ENCODE measurements around the gene ZNF593OS. TPM values are rescaled to one million over a fixed set of nuclear protein-coding genes. Genes with fewer than 3 reads are reported as not detected.

The ZNF593OS gene
- total and polyA plus RNA-seq, 4 experiments from 2014 or later = 0.53 to 0.78 TPM; not detected in 2

DNA sequence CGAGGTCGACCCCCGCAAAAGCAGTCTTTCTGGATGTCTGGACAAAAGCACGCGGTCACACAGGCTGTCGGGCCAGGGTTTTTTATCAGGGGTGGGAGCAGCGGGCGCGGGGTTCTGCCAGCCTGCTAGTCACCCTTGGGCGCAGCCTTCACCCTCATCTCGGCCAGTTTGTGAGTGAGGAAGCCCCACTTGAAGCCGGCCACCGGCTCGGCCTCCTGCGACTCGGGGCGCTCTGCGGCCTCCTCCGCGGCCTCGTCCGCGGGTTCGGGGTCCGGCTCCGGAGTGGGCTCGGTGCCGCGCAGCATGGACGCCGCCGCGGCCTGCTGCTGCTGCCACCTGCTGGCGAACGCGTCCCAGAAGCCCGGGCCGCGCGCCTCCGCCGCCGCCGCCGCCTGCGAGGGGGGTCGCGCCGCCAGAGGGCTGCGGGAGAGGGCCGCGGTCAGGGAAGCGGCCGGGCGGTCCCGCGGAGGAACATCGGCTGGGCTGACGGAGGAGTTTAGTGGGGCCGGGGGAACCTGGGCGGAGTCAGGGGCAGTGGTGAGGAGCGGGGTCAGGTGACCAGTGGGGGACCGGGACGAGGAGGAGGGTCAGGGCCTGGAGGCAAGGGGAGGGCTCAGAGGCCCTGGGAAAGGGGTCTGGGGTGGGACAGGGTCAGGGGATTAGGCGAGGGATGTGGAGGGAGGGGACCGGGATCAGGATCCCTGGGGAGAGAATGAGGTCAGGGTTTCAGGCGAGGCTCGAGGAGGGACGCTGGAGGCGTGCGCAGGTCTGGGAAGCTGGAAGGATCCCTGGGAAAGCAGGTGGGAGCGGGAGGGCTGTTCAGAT, 7.4 kb downstream of the ZNF593OS start:
- Histone ChIP-seq H3K27me3 (ENCODE audit: insufficient read depth, low read length) (peaks cover 7% of the 10 kb centered on the region), H3K36me3 (ENCODE audit: insufficient read depth, low read length) (no peaks in the 10 kb centered on the region), H3K27ac (ENCODE audit: low read depth, low read length) (no peak overlapping the region), H3K9me3 (ENCODE audit: control insufficient read depth in 1 of 2, low read length in 2 of 2) (no peaks in the 10 kb centered on the region), H3K4me3 (ENCODE audit: low read length in 2 of 2) (peak overlapping the region in 1 of 2 donors; percentile 24), H3K4me1 (ENCODE audit: insufficient read depth, low read length) (peaks cover 18% of the 10 kb centered on the region)
- peak overlapping the region in 1 of 7 donors; percentile 66 for H3K27ac Mint-ChIP-seq
- ChIA-PET CTCF (ENCODE audit: partially characterized antibody) (interaction anchor here (0.7 to 10.3 kb wide), 16 partner anchors 10 to 301 kb away, joined by 3 to 167 read pairs (median 4); partner anchors contain the start of gene CEP85), POLR2A (ENCODE audit: partially characterized antibody) (no interaction called here)
- H3K4me3 Mint-ChIP-seq = peak overlapping the region; percentile 28 to 75 (median 65)
- DNase-seq = peak in 4 of 5 donors; percentile 53 to 67 (median 56)
- intact Hi-C loops (cut with micrococcal nuclease) = loop anchor here (1.0 kb wide), 3 partner anchors 19 to 129 kb away; no protein-coding TSS in a partner anchor
- H3K27me3 Mint-ChIP-seq = peaks cover 5 to 15% of the 10 kb centered on the region in 2 donors
- peaks cover 4 to 18% (median 10%) of the 10 kb centered on the region in 4 donors for H3K4me1 Mint-ChIP-seq
- H3K36me3 Mint-ChIP-seq = no peaks in the 10 kb centered on the region
- no peaks in the 10 kb centered on the region for H3K9me3 Mint-ChIP-seq

DNA sequence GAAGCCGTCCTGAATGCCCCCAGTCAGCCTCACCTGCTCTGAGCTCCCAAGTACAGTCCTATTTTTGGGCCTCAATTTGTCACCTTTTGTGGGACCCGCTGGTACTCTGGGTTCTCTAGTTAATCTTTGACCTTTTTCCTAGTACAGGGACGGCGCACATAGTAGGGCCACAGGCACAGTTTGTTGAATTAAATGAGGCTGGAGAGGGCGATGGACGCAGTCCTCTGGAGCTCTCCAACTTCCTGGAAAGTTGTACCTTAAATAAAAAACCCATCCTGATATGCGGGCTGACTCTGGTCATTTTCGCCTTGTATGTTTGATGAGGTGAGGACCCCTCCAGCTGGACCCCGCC, 8.0 kb downstream of the ZNF593OS start:
- no peak overlapping the region for H3K27ac ChIP-seq (ENCODE audit: low read depth, low read length)
- CTCF ChIA-PET (ENCODE audit: partially characterized antibody) = interaction anchor here (0.7 to 2.2 kb wide), 14 partner anchors 9 to 302 kb away, joined by 3 to 11 read pairs (median 4); partner anchors contain the start of gene CEP85
- H3K4me3 ChIP-seq (ENCODE audit: low read length in 2 of 2) = peak overlapping the region in 1 of 2 donors; percentile 24
- H3K36me3 ChIP-seq (ENCODE audit: insufficient read depth, low read length) = no peaks in the 10 kb centered on the region
- Mint-ChIP-seq H3K4me3 (peak overlapping the region; percentile 26 to 64 (median 42)), H3K27ac (no peak overlapping the region), H3K27me3 (peaks cover 5 to 17% of the 10 kb centered on the region in 2 donors), H3K9me3 (no peaks in the 10 kb centered on the region), H3K4me1 (peaks cover 4 to 15% (median 10%) of the 10 kb centered on the region in 4 donors), H3K36me3 (no peaks in the 10 kb centered on the region)
- intact Hi-C loops (cut with micrococcal nuclease) = loop anchor here (1.0 kb wide), 3 partner anchors 18 to 128 kb away; no protein-coding TSS in a partner anchor
- H3K9me3 ChIP-seq (ENCODE audit: control insufficient read depth in 1 of 2, low read length in 2 of 2) = no peaks in the 10 kb centered on the region
- POLR2A ChIA-PET (ENCODE audit: partially characterized antibody) = no interaction called here
- H3K27me3 ChIP-seq (ENCODE audit: insufficient read depth, low read length) = peaks cover 7% of the 10 kb centered on the region
- H3K4me1 ChIP-seq (ENCODE audit: insufficient read depth, low read length) = peaks cover 16% of the 10 kb centered on the region
- no peak for DNase-seq

DNA sequence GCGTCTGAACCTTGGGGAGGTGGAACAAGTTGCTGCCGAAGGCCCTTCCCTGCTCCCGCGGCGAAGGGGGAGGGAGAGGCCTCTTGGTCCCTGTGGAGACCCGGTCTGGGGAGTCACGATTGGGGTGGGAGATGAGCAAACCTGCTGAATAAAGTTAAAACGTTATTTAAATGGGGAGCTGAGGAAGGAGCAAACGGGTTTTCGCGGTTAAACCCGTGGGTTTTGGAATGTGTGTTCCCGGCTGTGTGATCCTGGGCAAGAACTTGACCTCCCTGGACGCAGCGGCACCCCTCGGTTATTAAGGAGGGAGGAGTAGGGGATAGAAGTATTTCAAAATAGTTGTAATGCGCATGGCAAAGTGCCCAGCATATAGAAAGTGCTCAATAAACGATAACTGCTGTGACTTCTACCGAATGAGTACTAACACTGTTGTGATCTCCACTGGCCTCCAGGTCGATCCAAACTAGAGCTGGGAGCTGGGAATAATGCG, 9.4 kb downstream of the ZNF593OS start:
- H3K9me3 ChIP-seq (ENCODE audit: control insufficient read depth in 1 of 2, low read length in 2 of 2) = no peaks in the 10 kb centered on the region
- no peak for DNase-seq
- H3K27me3 Mint-ChIP-seq = peaks cover 14 to 26% of the 10 kb centered on the region in 2 donors
- H3K9me3 Mint-ChIP-seq = no peaks in the 10 kb centered on the region
- CTCF ChIA-PET (ENCODE audit: partially characterized antibody) = interaction anchor here (0.6 to 2.2 kb wide), 4 partner anchors 10 to 52 kb away, joined by 3 to 11 read pairs (median 3); no protein-coding TSS in a partner anchor
- intact Hi-C loops (cut with micrococcal nuclease) = no loop called here
- POLR2A ChIA-PET (ENCODE audit: partially characterized antibody) = no interaction called here
- peak overlapping the region in 1 of 7 donors; percentile 68 for H3K27ac Mint-ChIP-seq
- no peaks in the 10 kb centered on the region for H3K36me3 Mint-ChIP-seq
- H3K4me1 Mint-ChIP-seq = peaks cover 4 to 15% (median 10%) of the 10 kb centered on the region in 4 donors
- no peak overlapping the region for H3K4me3 ChIP-seq (ENCODE audit: low read length in 2 of 2)
- peaks cover 16% of the 10 kb centered on the region for H3K4me1 ChIP-seq (ENCODE audit: insufficient read depth, low read length)
- peaks cover 7% of the 10 kb centered on the region for H3K27me3 ChIP-seq (ENCODE audit: insufficient read depth, low read length)
- H3K4me3 Mint-ChIP-seq = peak overlapping the region; percentile 39 to 74 (median 58)
- no peak overlapping the region for H3K27ac ChIP-seq (ENCODE audit: low read depth, low read length)
- no peaks in the 10 kb centered on the region for H3K36me3 ChIP-seq (ENCODE audit: insufficient read depth, low read length)

DNA sequence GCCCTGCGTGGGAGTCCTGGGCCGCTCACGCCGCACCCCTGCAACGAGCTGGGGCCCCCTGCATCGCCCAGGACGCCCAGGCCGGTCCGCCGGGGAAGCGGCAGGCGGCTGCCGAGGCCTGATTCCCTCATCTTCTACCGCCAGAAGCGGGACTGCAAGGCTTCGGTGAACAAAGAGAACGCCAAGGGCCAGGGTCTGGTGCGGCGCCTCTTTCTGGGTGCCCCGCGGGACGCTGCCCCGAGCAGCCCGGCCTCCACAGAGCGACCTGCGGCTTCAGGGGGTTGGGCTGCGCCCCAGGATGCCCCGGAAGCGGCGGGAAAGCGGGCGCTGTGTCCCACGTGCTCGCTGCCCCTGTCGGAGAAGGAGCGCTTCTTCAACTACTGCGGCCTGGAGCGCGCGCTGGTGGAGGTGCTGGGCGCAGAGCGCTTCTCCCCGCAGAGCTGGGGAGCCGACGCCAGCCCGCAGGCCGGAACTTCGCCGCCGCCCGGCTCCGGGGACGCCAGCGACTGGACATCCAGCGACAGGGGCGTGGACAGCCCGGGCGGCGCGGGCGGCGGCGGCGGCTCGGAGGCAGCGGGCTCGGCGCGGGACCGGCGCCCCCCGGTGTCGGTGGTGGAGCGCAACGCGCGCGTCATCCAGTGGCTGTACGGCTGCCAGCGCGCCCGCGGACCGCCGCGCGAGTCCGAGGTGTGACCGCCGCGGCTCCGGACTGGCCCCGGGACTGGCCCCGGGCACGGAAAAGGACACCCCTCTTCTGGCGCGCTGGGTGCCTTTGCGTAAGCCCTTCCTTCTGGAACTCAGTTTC, 10.0 kb downstream of the ZNF593OS start:
- POLR2A ChIA-PET (ENCODE audit: partially characterized antibody) = no interaction called here
- peaks cover 14 to 27% of the 10 kb centered on the region in 2 donors for H3K27me3 Mint-ChIP-seq
- peaks cover 7% of the 10 kb centered on the region for H3K27me3 ChIP-seq (ENCODE audit: insufficient read depth, low read length)
- H3K9me3 Mint-ChIP-seq = no peaks in the 10 kb centered on the region
- no peaks in the 10 kb centered on the region for H3K36me3 ChIP-seq (ENCODE audit: insufficient read depth, low read length)
- peaks cover 16% of the 10 kb centered on the region for H3K4me1 ChIP-seq (ENCODE audit: insufficient read depth, low read length)
- CTCF ChIA-PET (ENCODE audit: partially characterized antibody) = interaction anchor here (0.6 to 2.2 kb wide), 2 partner anchors 17 to 23 kb away, joined by 3 to 11 read pairs; no protein-coding TSS in a partner anchor
- no peaks in the 10 kb centered on the region for H3K9me3 ChIP-seq (ENCODE audit: control insufficient read depth in 1 of 2, low read length in 2 of 2)
- peak in 4 of 5 donors; percentile 20 to 35 (median 26) for DNase-seq
- peaks cover under 1 to 11% (median 8%) of the 10 kb centered on the region in 4 donors for H3K4me1 Mint-ChIP-seq
- intact Hi-C loops (cut with micrococcal nuclease) = no loop called here
- no peaks in the 10 kb centered on the region for H3K36me3 Mint-ChIP-seq
- H3K4me3 Mint-ChIP-seq = peak overlapping the region in 7 of 8 donors; percentile 40 to 74 (median 59)
- H3K27ac Mint-ChIP-seq = no peak overlapping the region
- H3K27ac ChIP-seq (ENCODE audit: low read depth, low read length) = no peak overlapping the region
- no peak overlapping the region for H3K4me3 ChIP-seq (ENCODE audit: low read length in 2 of 2)

DNA sequence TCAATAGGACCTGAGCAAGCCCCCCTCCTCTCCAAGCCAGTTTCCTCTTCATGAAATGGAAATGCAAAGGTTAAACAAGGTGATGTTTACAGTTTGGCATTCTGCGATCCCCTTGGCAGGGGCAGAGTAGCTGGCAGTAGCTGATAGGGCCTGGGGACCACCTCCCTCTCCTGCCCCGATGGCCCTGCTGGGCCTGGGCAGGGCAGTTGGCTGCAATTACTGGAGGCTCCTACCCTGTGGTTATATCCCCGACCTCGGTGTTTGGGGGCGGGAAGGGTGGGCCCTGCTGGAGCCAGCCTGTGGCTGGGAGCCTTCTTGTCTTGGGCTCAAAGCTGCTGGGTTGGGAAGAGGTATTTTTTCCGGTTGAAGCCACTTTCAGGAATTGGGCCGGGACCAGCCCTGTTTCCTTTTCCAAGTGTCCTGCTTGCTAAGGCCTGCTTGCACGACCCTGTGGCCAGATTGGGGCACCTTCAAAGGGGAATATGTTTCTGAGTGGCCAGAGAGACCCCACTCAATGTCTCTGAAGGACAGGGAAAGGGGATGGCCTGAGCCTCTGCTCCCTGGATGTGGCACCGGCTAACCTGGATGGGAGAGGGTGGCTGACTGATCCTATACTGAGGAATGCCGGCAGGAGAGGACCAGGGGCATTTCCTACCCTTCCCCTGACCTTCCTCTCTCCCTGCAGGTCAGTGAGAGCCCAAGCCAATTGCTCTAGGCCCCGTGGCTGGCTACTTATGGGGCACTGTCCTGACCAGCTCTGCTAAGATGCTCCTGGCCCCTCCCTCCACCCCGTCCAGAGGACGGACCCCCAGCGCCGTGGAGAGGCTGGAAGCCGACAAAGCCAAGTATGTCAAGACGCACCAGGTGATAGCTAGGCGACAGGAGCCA, 10.9 kb downstream of the ZNF593OS start:
- no peak for DNase-seq
- intact Hi-C loops (cut with micrococcal nuclease) = no loop called here
- peaks cover 16 to 29% of the 10 kb centered on the region in 2 donors for H3K27me3 Mint-ChIP-seq

DNA sequence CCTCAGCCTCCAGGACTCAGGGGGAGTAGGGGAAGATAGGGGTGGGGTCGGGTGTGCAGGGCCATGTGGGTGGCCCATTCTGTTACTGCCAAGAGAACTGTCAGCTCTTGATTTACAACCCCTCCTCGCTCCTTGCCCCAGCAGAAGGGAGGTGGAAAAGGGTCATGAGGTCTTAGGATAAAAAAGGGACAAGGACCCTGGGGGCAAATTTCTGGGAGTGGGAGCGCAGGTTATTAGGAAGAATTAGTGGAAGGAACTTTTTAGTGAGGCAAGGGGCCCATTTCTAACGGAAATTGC, 11.9 kb downstream of the ZNF593OS start:
- peaks cover 7% of the 10 kb centered on the region for H3K27me3 ChIP-seq (ENCODE audit: insufficient read depth, low read length)
- H3K9me3 ChIP-seq (ENCODE audit: control insufficient read depth in 1 of 2, low read length in 2 of 2) = no peaks in the 10 kb centered on the region
- H3K27ac ChIP-seq (ENCODE audit: low read depth, low read length) = no peak overlapping the region
- no peak overlapping the region for H3K27ac Mint-ChIP-seq
- peaks cover 0 to 15% (median 8%) of the 10 kb centered on the region in 4 donors for H3K4me1 Mint-ChIP-seq
- POLR2A ChIA-PET (ENCODE audit: partially characterized antibody) = interaction anchor here (0.7 kb wide), 1 partner anchor 75 kb away, joined by 5 read pairs; no protein-coding TSS in a partner anchor
- H3K4me3 Mint-ChIP-seq = no peak overlapping the region
- no peaks in the 10 kb centered on the region for H3K36me3 ChIP-seq (ENCODE audit: insufficient read depth, low read length)
- H3K27me3 Mint-ChIP-seq = peaks cover 19 to 36% of the 10 kb centered on the region in 2 donors
- H3K4me1 ChIP-seq (ENCODE audit: insufficient read depth, low read length) = peaks cover 16% of the 10 kb centered on the region
- CTCF ChIA-PET (ENCODE audit: partially characterized antibody) = interaction anchor here (1.0 kb wide), 1 partner anchor 15 kb away, joined by 3 read pairs; no protein-coding TSS in a partner anchor
- no peak for DNase-seq
- no peaks in the 10 kb centered on the region for H3K9me3 Mint-ChIP-seq
- no peaks in the 10 kb centered on the region for H3K36me3 Mint-ChIP-seq
- intact Hi-C loops (cut with micrococcal nuclease) = no loop called here
- H3K4me3 ChIP-seq (ENCODE audit: low read length in 2 of 2) = no peak overlapping the region

More for the DNA sequence above, 10.9 kb downstream of the ZNF593OS start:
- Mint-ChIP-seq H3K27ac (no peak overlapping the region), H3K9me3 (no peaks in the 10 kb centered on the region), H3K36me3 (no peaks in the 10 kb centered on the region), H3K4me3 (peak overlapping the region in 2 of 8 donors; percentile 30 to 36), H3K4me1 (peaks cover 0 to 11% (median 8%) of the 10 kb centered on the region in 4 donors)
- peaks cover 16% of the 10 kb centered on the region for H3K4me1 ChIP-seq (ENCODE audit: insufficient read depth, low read length)
- CTCF ChIA-PET (ENCODE audit: partially characterized antibody) = interaction anchor here (0.6 to 1.0 kb wide), 3 partner anchors 16 to 38 kb away, joined by 3 read pairs; no protein-coding TSS in a partner anchor
- no peaks in the 10 kb centered on the region for H3K36me3 ChIP-seq (ENCODE audit: insufficient read depth, low read length)
- peaks cover 7% of the 10 kb centered on the region for H3K27me3 ChIP-seq (ENCODE audit: insufficient read depth, low read length)
- H3K4me3 ChIP-seq (ENCODE audit: low read length in 2 of 2) = no peak overlapping the region
- no peak overlapping the region for H3K27ac ChIP-seq (ENCODE audit: low read depth, low read length)
- POLR2A ChIA-PET (ENCODE audit: partially characterized antibody) = interaction anchor here (0.7 kb wide), 1 partner anchor 76 kb away, joined by 5 read pairs; no protein-coding TSS in a partner anchor
- no peaks in the 10 kb centered on the region for H3K9me3 ChIP-seq (ENCODE audit: control insufficient read depth in 1 of 2, low read length in 2 of 2)

All from CD4-positive, alpha-beta memory T cell (primary cell).